ENCODE results near the gene PTMS. TPM values are rescaled to one million over a fixed set of nuclear protein-coding genes. Genes with fewer than 3 reads are reported as not detected.

The PTMS gene
- total and polyA plus RNA-seq, 2 donors (not counting 3 experiments of a cell fraction or from before 2014, with no cell fraction given), result 555 to 661 TPM

DNA sequence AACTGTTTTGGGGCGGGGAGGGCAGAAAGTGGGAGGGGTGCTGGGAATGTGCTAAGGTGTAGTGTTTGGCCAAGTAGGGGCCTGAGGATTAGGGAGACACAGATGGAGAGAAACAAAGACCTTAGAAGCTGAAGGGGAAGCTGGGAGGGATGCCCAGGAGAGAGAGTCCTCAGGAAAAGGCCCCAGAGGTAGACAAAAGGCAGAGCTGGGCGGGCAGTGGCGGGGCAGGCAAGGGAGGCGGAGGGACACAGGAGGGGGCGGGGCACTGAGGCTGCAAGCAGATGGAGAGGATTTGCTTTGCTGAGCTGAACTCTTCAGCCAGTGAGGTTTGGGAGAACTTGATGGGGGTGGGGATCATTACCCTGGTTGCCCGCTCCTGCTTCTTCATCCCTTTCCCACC is 2.8 kb downstream of the PTMS start:
- H3K9me3 ChIP-seq (replicated peaks; ENCODE audit: control insufficient read depth, insufficient read depth, low read length), result no peaks in the 10 kb centered on the region
- H3K36me3 ChIP-seq (ENCODE audit: control insufficient read depth in 2 of 2, extremely low read depth in 1 of 2, insufficient read depth in 2 of 2, low read length in 2 of 2), result peaks cover 0 to 23% of the 10 kb centered on the region in 2 experiments
- no peak for FAIRE-seq
- peak; percentile 33 for DNase-seq (ENCODE audit: low read depth, low spot score)
- BruUV-seq (replicated peaks), result no TSS peak
- no peak overlapping the region for H2AFZ ChIP-seq (ENCODE audit: low read depth, low read length)
- peaks cover 31% of the 10 kb centered on the region for H3K4me1 ChIP-seq (ENCODE audit: control insufficient read depth, extremely low read depth, insufficient read depth, low read length)
- dilution Hi-C loops (cut with MboI; ENCODE audit: extremely low pct_ligation_motif_present, low sequenced_read_pairs), result no loop called here
- H3K27ac ChIP-seq (ENCODE audit: insufficient read depth, low read depth, low read length), result no peak overlapping the region
- H3K4me3 ChIP-seq (replicated peaks in 1 of 3; ENCODE audit: insufficient read depth in 1 of 3, low read depth in 1 of 3, low read length in 3 of 3), result peak overlapping the region in 2 of 3 experiments; percentile 70 to 74
- peak overlapping the region; percentile 68 for H3K4me2 ChIP-seq (ENCODE audit: insufficient read depth, low read length)
- H4K20me1 ChIP-seq (replicated peaks; ENCODE audit: control insufficient read depth, extremely low read depth, insufficient read depth, low read length), result no peaks in the 10 kb centered on the region
- peak overlapping the region; percentile 29 for H3K9ac ChIP-seq (replicated peaks; ENCODE audit: extremely low read depth, insufficient read depth, low read length)
- ChIA-PET CTCF (interaction anchor here (0.6 to 8.4 kb wide), 3 partner anchors 10 to 149 kb away, joined by 3 to 234 read pairs (median 70); partner anchors contain the start of gene MLF2), POLR2A (no interaction called here)
- H3K9me1 ChIP-seq (replicated peaks; ENCODE audit: control insufficient read depth, extremely low read depth, insufficient read depth, low read length), result no peaks in the 10 kb centered on the region
- no peaks in the 10 kb centered on the region for H3K27me3 ChIP-seq (ENCODE audit: control insufficient read depth in 2 of 2, insufficient read depth in 2 of 2, low read length in 2 of 2)
- peaks cover 32% of the 10 kb centered on the region for H3K79me2 ChIP-seq (ENCODE audit: control insufficient read depth, insufficient read depth, low read length)
- intact Hi-C loops (cut with micrococcal nuclease), result no loop called here
- no peak for TF ChIP-seq JUN (IDR thresholded peaks at IDR 0.05; ENCODE audit: borderline replicate concordance, insufficient read depth, insufficient read length, low read depth)

DNA sequence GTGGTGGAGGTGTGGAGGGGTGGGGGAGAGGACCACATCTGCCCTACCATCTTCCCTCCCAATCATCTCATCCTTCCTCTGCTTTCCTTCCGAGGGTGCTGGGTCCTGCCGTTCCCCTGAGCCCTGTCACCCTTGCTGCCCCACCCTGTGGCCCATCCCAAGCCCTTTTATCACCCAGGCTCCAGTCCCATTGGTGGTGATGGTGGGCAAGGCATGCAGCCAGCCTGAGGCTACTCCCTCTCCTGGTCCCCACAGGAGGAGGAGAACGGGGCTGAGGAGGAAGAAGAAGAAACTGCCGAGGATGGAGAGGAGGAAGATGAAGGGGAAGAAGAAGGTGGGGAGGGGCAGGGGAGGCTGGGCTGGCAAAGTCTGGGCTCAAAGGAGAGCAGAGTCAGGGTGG is 3.5 kb downstream of the PTMS start:
- TF ChIP-seq EZH2 (IDR thresholded peaks at IDR 0.05; ENCODE audit: borderline replicate concordance, low read depth, low read length, severe bottlenecking), result no peak
- TF ChIP-seq POLR2AphosphoS5 (IDR thresholded peaks at IDR 0.05; ENCODE audit: insufficient read depth, low read depth, low read length), result no peak
- TF ChIP-seq, protein P1, sequence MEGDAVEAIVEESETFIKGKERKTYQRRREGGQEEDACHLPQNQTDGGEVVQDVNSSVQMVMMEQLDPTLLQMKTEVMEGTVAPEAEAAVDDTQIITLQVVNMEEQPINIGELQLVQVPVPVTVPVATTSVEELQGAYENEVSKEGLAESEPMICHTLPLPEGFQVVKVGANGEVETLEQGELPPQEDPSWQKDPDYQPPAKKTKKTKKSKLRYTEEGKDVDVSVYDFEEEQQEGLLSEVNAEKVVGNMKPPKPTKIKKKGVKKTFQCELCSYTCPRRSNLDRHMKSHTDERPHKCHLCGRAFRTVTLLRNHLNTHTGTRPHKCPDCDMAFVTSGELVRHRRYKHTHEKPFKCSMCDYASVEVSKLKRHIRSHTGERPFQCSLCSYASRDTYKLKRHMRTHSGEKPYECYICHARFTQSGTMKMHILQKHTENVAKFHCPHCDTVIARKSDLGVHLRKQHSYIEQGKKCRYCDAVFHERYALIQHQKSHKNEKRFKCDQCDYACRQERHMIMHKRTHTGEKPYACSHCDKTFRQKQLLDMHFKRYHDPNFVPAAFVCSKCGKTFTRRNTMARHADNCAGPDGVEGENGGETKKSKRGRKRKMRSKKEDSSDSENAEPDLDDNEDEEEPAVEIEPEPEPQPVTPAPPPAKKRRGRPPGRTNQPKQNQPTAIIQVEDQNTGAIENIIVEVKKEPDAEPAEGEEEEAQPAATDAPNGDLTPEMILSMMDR (IDR thresholded peaks at IDR 0.05; ENCODE audit: extremely low read depth in 1 of 2, insufficient read depth in 1 of 2, low read depth in 1 of 2, low read length in 2 of 2), result no peak
- no peak for TF ChIP-seq FOS (IDR thresholded peaks at IDR 0.05; ENCODE audit: borderline replicate concordance, insufficient read depth, low read length)
- Histone ChIP-seq H4K20me1 (replicated peaks; ENCODE audit: control insufficient read depth, extremely low read depth, insufficient read depth, low read length) (no peaks in the 10 kb centered on the region), H3K9ac (replicated peaks; ENCODE audit: extremely low read depth, insufficient read depth, low read length) (no peak overlapping the region), H3K27ac (ENCODE audit: insufficient read depth, low read depth, low read length) (no peak overlapping the region), H3K27me3 (ENCODE audit: control insufficient read depth in 2 of 2, insufficient read depth in 2 of 2, low read length in 2 of 2) (no peaks in the 10 kb centered on the region), H3K4me2 (ENCODE audit: insufficient read depth, low read length) (no peak overlapping the region), H3K79me2 (ENCODE audit: control insufficient read depth, insufficient read depth, low read length) (peaks cover 32% of the 10 kb centered on the region), H3K4me1 (ENCODE audit: control insufficient read depth, extremely low read depth, insufficient read depth, low read length) (peaks cover 26% of the 10 kb centered on the region), H3K9me1 (replicated peaks; ENCODE audit: control insufficient read depth, extremely low read depth, insufficient read depth, low read length) (no peaks in the 10 kb centered on the region), H3K36me3 (ENCODE audit: control insufficient read depth in 2 of 2, extremely low read depth in 1 of 2, insufficient read depth in 2 of 2, low read length in 2 of 2) (peaks cover 0 to 24% of the 10 kb centered on the region in 2 experiments), H3K4me3 (replicated peaks in 1 of 3; ENCODE audit: insufficient read depth in 1 of 3, low read depth in 1 of 3, low read length in 3 of 3) (no peak overlapping the region), H2AFZ (ENCODE audit: low read depth, low read length) (no peak overlapping the region), H3K9me3 (replicated peaks; ENCODE audit: control insufficient read depth, insufficient read depth, low read length) (no peaks in the 10 kb centered on the region)
- dilution Hi-C loops (cut with MboI; ENCODE audit: extremely low pct_ligation_motif_present, low sequenced_read_pairs), result no loop called here
- DNase-seq (ENCODE audit: low read depth, low spot score) (no peak), FAIRE-seq (no peak)
- intact Hi-C loops (cut with micrococcal nuclease), result no loop called here
- no TSS peak for BruUV-seq (replicated peaks)
- CTCF ChIA-PET, result interaction anchor here (0.6 to 8.4 kb wide), 3 partner anchors 9 to 149 kb away, joined by 3 to 234 read pairs (median 70); partner anchors contain the start of gene MLF2
- POLR2A ChIA-PET, result no interaction called here
